Sigmoid colon (tissue), 7 donors: Measurements from ENCODE around the gene HSD17B11. TPM values are rescaled to one million over a fixed set of nuclear protein-coding genes. Genes with fewer than 3 reads are reported as not detected.

ENCODE experiments used
- DNase-seq: peaks from one replicate; pipeline ENCODE4 v3.0.0-alpha.2; 2019
- H3K27ac ChIP-seq, 4 donors: fragments of 200-600 bp; sonication (generic); one replicate each; pipeline ENCODE4 v1.5.1; 2016 to 2019; ENCODE audit warnings: mild to moderate bottlenecking in 1 of 4
- H3K27me3 ChIP-seq, 3 donors: fragments of 200-600 bp; sonication (generic); one replicate each; pipeline ENCODE4 v1.5.1; 2019; ENCODE audit warnings: mild to moderate bottlenecking in 1 of 3
- H3K36me3 ChIP-seq, 4 donors: fragments of 200-600 bp; sonication (generic); one replicate each; pipeline ENCODE4 v1.5.1; 2016 to 2019
- H3K4me1 ChIP-seq, 4 donors: fragments of 200-600 bp; sonication (generic); one replicate each; pipeline ENCODE4 v1.5.1; 2017 to 2019
- H3K4me3 ChIP-seq, 4 donors: fragments of 200-600 bp; sonication (generic); one replicate each; pipeline ENCODE4 v1.5.1; 2017 to 2019; ENCODE audit warnings: mild to moderate bottlenecking in 2 of 4, moderate library complexity in 1 of 4
- H3K9me3 ChIP-seq, 4 donors: fragments of 200-600 bp in 3 of 4; sonication (generic) in 3 of 4; one replicate each; pipeline versions ENCODE4 v1.5.1 to v1.6.1; 2013 to 2019
- EP300 ChIP-seq, 4 donors: sonication (generic); formaldehyde crosslinking; IDR thresholded peaks; one replicate each; pipeline ENCODE4 v1.6.1; 2017; ENCODE audit warnings: antibody characterized with exemption in 4 of 4
- POLR2A ChIP-seq, 2 donors: fragments of 450-650 bp; IDR thresholded peaks; one replicate each; pipeline ENCODE4 v1.6.1; 2016; ENCODE audit warnings: antibody characterized with exemption in 2 of 2, mild to moderate bottlenecking in 2 of 2, moderate library complexity in 2 of 2
- POLR2AphosphoS5 ChIP-seq, 4 donors: sonication (generic); formaldehyde crosslinking; IDR thresholded peaks; one replicate each; pipeline ENCODE4 v1.6.1; 2017; ENCODE audit warnings: antibody characterized with exemption in 4 of 4
- WGBS, 2 donors: extraction: QIAGEN DNeasy Blood & Tissue Kit; methylation state at CpG; one replicate each; pipeline ENCODE4 v1.1.7; 2013; 5-methylcytosine and 5-hydroxymethylcytosine counted together
- intact Hi-C: fragments of 100-400 bp; cut with DNase I; formaldehyde crosslinking; loops from one replicate; pipeline ENCODE4 v1.15.1; 2023
- polyA plus RNA-seq, 3 donors: library from polyadenylated mRNA; stranded (reverse); fragments of 200-250 nt; gene quantifications; one replicate each; pipeline ENCODE4 v1.2.3, GENCODE V29; 2013
- total RNA-seq, 4 donors: library from RNA; depleted of rRNA; stranded (reverse); fragments of >200 nt; gene quantifications; one replicate each; pipeline ENCODE4 v1.1.0, GENCODE V29; 2016
- TF ChIP-seq, protein P1 (sequence below), 4 experiments: fragments of 450-650 bp in 3 of 4; fragments of 200-600 bp in 1 of 4; IDR thresholded peaks; one replicate each; pipeline ENCODE4 v1.5.1; 2016 to 2019; ENCODE audit warnings: antibody characterized with exemption in 4 of 4, mild to moderate bottlenecking in 3 of 4, moderate library complexity in 2 of 4
- donor health status: healthy with polysubstance abuse.
- donor health status: Bipolar disorder and iron deficiency.
- donor health status: healthy.

HSD17B11 gene
- total and polyA plus RNA-seq, 7 donors, result 57.3 to 145 (median 97.6) TPM

DNA sequence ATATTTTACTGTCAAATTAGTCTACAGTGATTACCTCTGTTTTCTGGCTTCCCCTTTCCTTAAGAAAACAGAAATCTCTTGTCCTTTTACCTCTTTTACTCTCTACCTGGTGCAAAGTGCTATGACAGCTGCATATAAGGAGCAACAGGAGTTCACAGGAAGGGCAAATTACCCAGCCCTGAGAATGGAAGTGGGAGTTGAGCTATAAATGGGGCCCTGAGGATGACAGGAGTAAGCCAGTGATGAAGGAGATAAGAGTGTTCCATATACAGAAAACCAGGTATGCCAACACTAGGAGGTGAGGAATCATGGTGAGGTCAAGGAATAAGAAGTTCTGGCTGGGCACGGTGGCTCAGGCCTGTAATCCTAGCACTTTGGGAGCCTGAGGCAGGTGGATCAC lies 63.9 kb downstream of the HSD17B11 start:
- no peak overlapping the region for H3K27ac ChIP-seq
- no peak for DNase-seq
- intact Hi-C loops, result no loop called here
- peaks cover 0 to 12% (median 9%) of the 10 kb centered on the region in 4 donors for H3K4me1 ChIP-seq
- H3K4me3 ChIP-seq, result no peak overlapping the region
- TF ChIP-seq, protein P1, sequence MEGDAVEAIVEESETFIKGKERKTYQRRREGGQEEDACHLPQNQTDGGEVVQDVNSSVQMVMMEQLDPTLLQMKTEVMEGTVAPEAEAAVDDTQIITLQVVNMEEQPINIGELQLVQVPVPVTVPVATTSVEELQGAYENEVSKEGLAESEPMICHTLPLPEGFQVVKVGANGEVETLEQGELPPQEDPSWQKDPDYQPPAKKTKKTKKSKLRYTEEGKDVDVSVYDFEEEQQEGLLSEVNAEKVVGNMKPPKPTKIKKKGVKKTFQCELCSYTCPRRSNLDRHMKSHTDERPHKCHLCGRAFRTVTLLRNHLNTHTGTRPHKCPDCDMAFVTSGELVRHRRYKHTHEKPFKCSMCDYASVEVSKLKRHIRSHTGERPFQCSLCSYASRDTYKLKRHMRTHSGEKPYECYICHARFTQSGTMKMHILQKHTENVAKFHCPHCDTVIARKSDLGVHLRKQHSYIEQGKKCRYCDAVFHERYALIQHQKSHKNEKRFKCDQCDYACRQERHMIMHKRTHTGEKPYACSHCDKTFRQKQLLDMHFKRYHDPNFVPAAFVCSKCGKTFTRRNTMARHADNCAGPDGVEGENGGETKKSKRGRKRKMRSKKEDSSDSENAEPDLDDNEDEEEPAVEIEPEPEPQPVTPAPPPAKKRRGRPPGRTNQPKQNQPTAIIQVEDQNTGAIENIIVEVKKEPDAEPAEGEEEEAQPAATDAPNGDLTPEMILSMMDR (IDR thresholded peaks at IDR 0.05), result no peak
- TF ChIP-seq EP300 (IDR thresholded peaks at IDR 0.05) (no peak), POLR2A (IDR thresholded peaks at IDR 0.05) (no peak), POLR2AphosphoS5 (IDR thresholded peaks at IDR 0.05) (no peak)
- no peaks in the 10 kb centered on the region for H3K9me3 ChIP-seq
- no peaks in the 10 kb centered on the region for H3K36me3 ChIP-seq
- 81 to 98% methylated on average over 1 of the region's 1 CpG for WGBS, 2 donors
- no peaks in the 10 kb centered on the region for H3K27me3 ChIP-seq

DNA sequence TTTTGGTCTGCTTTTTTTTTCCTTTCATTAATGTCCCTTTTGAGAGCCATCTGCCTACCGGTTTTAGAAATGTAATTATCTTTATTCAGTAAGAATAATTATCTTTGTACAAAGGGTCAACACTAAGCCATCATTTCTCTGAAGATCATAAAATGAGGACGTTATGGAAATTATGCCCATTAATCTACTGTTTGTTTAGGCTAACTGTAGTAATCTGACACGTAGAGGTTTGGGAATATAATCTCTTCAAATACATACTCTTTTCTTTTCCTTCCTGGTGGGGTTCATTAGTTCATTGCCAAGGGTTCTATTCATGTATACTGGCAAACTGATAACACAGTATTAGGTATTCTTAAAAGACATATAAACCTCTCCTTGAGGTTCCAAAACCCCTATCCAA lies 64.5 kb downstream of the HSD17B11 start:
- Histone ChIP-seq H3K9me3 (no peaks in the 10 kb centered on the region), H3K4me3 (no peak overlapping the region), H3K27me3 (no peaks in the 10 kb centered on the region), H3K27ac (no peak overlapping the region), H3K36me3 (no peaks in the 10 kb centered on the region), H3K4me1 (peaks cover 0 to 18% (median 12%) of the 10 kb centered on the region in 4 donors)
- DNase-seq, result no peak
- TF ChIP-seq POLR2AphosphoS5 (IDR thresholded peaks at IDR 0.05), result no peak
- no peak for TF ChIP-seq POLR2A (IDR thresholded peaks at IDR 0.05)
- TF ChIP-seq EP300 (IDR thresholded peaks at IDR 0.05), result no peak
- TF ChIP-seq, protein P1 (IDR thresholded peaks at IDR 0.05), result no peak
- intact Hi-C loops, result no loop called here
- 24 to 57% methylated on average over 3 of the region's 3 CpGs for WGBS, 2 donors

DNA sequence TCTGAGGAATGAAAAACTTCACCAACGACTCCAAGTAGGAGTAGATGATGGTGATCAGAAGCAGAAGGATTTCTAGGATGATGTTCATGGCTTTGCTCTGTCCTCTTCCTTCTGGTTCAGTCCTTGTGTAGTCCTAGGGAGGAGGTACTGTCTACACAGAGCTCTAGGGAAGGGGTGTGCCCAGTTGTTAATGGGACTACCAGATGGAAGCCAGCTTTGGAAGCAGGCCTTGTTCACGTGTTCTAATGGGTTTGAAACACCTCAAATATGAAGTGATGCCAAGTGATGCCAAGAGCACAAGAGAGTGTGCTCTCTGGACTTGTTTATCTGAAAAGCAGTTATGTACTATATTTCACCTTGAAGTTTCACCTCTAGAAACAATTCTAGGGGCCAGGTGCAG lies 68.2 kb downstream of the HSD17B11 start, which contains the start of gene HSD17B13:
TSS of gene HSD17B13 (minus strand) at position 129 of the 400 bp plus-strand sequence. CDS start at position 88, 41 bp downstream.
- no peak for DNase-seq
- 63 to 76% methylated on average over 2 of the region's 2 CpGs for WGBS, 2 donors
- TF ChIP-seq, protein P1 (IDR thresholded peaks at IDR 0.05), result no peak
- TF ChIP-seq POLR2AphosphoS5 (IDR thresholded peaks at IDR 0.05), result no peak
- no peak for TF ChIP-seq POLR2A (IDR thresholded peaks at IDR 0.05)
- TF ChIP-seq EP300 (IDR thresholded peaks at IDR 0.05), result no peak

DNA sequence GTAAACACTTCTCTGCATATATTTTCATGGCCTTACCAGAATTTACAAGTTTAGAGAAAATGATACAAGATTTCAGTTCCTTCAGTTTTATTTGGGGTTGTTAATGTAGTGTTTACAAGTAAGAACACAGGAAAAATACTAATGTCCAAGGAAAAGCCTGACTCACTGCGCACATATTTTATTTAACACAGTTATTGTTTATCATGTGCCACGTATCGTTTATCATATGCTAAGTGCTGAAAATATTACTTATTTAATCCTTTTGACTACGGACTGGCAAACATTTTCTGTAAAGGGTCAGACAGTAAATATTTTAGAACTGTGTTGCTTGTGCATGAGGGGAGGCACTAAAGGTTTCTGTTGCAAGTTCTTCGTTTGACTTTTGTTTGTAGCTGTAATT lies 69.1 kb downstream of the HSD17B11 start:
- Histone ChIP-seq H3K4me3 (no peak overlapping the region), H3K4me1 (peaks cover 0 to 18% (median 13%) of the 10 kb centered on the region in 4 donors), H3K36me3 (no peaks in the 10 kb centered on the region), H3K27me3 (no peaks in the 10 kb centered on the region), H3K9me3 (no peaks in the 10 kb centered on the region), H3K27ac (peak overlapping the region in 2 of 4 donors; percentile 9 to 38)
- WGBS, 2 donors, result 49 to 64% methylated on average over 5 of the region's 5 CpGs
- no peak for DNase-seq
- intact Hi-C loops, result no loop called here
- TF ChIP-seq, protein P1 (IDR thresholded peaks at IDR 0.05), result no peak
- TF ChIP-seq POLR2AphosphoS5 (IDR thresholded peaks at IDR 0.05) (peak in 2 of 4 donors; percentile 16 to 30), EP300 (IDR thresholded peaks at IDR 0.05) (no peak)

More for the DNA sequence above, 68.2 kb downstream of the HSD17B11 start, which contains the start of gene HSD17B13:
- H3K9me3 ChIP-seq, result no peaks in the 10 kb centered on the region
- H3K27ac ChIP-seq, result peak within 1 kb of the TSS in 2 of 4 donors; percentile 9 to 38
- no peak within 1 kb of the TSS for H3K4me3 ChIP-seq
- H3K4me1 ChIP-seq, result peaks cover 0 to 18% (median 13%) of the 10 kb centered on the region in 4 donors
- intact Hi-C loops, result no loop called here
- no peaks in the 10 kb centered on the region for H3K36me3 ChIP-seq
- H3K27me3 ChIP-seq, result no peaks in the 10 kb centered on the region

DNA sequence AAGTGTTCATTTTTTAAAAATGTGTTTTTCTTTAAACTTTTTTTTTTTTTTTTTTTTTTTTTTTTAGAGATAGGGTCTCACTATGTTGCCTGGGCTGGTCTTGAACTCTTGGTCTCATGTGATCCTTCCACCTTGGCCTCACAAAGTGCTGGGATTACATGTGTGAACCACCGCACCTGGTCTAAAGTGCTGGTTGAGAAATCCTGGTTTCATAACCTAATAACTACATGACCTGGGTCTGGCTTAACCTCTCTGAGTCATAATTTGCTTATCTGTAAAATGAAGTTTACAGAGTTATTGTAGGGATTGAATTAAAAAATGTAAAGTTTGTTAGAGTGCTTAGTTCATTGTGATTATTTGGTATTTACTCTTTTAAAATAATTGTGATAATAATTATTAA lies 73.5 kb downstream of the HSD17B11 start:
- WGBS, 2 donors, result 53 to 97% methylated on average over 1 of the region's 1 CpG
- DNase-seq, result no peak
- no peaks in the 10 kb centered on the region for H3K36me3 ChIP-seq
- H3K27ac ChIP-seq, result no peak overlapping the region
- intact Hi-C loops, result no loop called here
- no peak overlapping the region for H3K4me3 ChIP-seq
- H3K9me3 ChIP-seq, result no peaks in the 10 kb centered on the region
- no peaks in the 10 kb centered on the region for H3K27me3 ChIP-seq
- no peak for TF ChIP-seq POLR2AphosphoS5 (IDR thresholded peaks at IDR 0.05)
- no peak for TF ChIP-seq POLR2A (IDR thresholded peaks at IDR 0.05)
- no peak for TF ChIP-seq EP300 (IDR thresholded peaks at IDR 0.05)
- TF ChIP-seq, protein P1 (IDR thresholded peaks at IDR 0.05), result no peak
- H3K4me1 ChIP-seq, result peaks cover 0 to 12% (median 7%) of the 10 kb centered on the region in 4 donors
